ENCODE data around the gene MBD5. TPM values are rescaled to one million over a fixed set of nuclear protein-coding genes. Genes with fewer than 3 reads are reported as not detected.

Gene MBD5
- total and polyA plus RNA-seq, 8 donors: 3.2 to 173 (median 26.5) TPM

DNA sequence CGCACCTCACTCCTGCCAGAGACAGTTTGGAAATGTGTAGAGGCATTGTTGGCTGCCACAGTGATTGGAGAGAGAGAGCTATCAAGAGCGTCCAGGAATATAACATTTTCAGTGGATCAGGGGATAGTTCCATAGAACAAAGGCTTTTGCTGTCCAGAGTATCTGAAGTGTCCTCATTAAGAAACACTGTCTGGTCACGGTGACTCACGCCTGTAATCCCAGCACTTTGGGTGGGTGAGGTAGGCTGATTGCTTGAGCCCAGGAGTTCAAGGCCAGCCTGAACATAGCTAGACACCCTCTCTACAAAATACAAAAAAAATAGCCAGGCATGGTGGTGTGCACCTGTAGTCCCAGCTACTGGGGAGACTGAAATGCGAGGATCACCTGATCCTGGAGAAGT, 231.1 kb downstream of the MBD5 start:
- intact Hi-C loops (cut with DNase I; ENCODE audit: low total_unique reads): no loop called here
- no peaks in the 10 kb centered on the region for H3K27me3 ChIP-seq
- H3K4me1 ChIP-seq: no peaks in the 10 kb centered on the region
- H3K36me3 ChIP-seq: peaks cover 3 to 28% (median 11%) of the 10 kb centered on the region in 4 donors
- TF ChIP-seq, protein P1, sequence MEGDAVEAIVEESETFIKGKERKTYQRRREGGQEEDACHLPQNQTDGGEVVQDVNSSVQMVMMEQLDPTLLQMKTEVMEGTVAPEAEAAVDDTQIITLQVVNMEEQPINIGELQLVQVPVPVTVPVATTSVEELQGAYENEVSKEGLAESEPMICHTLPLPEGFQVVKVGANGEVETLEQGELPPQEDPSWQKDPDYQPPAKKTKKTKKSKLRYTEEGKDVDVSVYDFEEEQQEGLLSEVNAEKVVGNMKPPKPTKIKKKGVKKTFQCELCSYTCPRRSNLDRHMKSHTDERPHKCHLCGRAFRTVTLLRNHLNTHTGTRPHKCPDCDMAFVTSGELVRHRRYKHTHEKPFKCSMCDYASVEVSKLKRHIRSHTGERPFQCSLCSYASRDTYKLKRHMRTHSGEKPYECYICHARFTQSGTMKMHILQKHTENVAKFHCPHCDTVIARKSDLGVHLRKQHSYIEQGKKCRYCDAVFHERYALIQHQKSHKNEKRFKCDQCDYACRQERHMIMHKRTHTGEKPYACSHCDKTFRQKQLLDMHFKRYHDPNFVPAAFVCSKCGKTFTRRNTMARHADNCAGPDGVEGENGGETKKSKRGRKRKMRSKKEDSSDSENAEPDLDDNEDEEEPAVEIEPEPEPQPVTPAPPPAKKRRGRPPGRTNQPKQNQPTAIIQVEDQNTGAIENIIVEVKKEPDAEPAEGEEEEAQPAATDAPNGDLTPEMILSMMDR (IDR thresholded peaks at IDR 0.05): no peak
- 97 to 99% (median 98%) methylated on average over 5 of the region's 5 CpGs for WGBS, 5 donors
- H3K4me3 ChIP-seq: no peak overlapping the region
- H3K27ac ChIP-seq: no peak overlapping the region
- peaks cover 0 to 7% (median 4%) of the 10 kb centered on the region in 4 donors for H3K9me3 ChIP-seq
- no peak for DNase-seq

DNA sequence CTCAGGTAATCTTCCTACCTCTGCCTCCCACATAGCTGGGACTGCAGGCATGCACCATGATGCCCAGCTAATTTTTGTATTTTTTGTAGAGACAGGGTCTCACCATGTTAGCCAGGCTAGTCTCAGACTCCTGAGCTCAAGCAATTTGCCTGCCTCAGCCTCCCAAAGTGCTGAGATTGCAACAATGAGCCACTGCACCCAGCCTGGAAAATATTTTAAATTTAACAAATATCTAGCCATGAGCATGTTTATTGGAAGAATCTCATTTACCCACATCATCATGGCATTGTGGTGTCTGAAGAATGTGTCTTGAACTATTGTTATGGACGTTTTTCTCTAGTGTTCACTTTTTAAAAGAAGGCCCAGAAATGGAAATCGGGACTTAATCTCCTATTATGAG, 231.8 kb downstream of the MBD5 start:
- intact Hi-C loops (cut with DNase I; ENCODE audit: low total_unique reads): no loop called here
- DNase-seq: no peak
- Histone ChIP-seq H3K36me3 (peaks cover 3 to 28% (median 11%) of the 10 kb centered on the region in 4 donors), H3K4me3 (no peak overlapping the region), H3K27me3 (no peaks in the 10 kb centered on the region), H3K27ac (no peak overlapping the region), H3K9me3 (peaks cover 0 to 7% (median 4%) of the 10 kb centered on the region in 4 donors), H3K4me1 (no peaks in the 10 kb centered on the region)
- WGBS, 5 donors: 66 to 97% (median 93%) methylated on average over 2 of the region's 2 CpGs
- TF ChIP-seq POLR2A (IDR thresholded peaks at IDR 0.05): no peak
- no peak for TF ChIP-seq EP300 (IDR thresholded peaks at IDR 0.05)
- TF ChIP-seq POLR2AphosphoS5 (IDR thresholded peaks at IDR 0.05): no peak
- TF ChIP-seq, protein P1 (IDR thresholded peaks at IDR 0.05): no peak

DNA sequence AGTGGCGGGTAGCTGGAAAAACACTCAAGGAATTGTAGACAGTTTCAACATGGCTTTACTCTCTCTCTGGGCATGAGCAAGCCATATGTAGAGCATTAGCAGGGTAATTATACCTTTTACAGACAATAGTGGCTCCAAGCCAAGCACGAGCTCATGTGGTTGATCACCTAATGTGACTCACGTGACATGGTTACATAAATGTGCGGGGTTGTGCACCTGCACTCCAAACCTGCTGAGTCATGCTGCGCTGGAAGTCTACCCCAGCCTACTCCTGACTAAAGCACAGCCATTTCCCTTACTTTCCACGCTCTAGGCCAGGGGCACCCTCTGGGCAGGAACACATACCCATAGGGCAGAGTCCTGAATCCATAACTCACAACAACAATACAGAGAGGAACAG, 232.8 kb downstream of the MBD5 start:
- 91 to 98% (median 96%) methylated on average over 5 to 6 of the region's 6 CpGs for WGBS, 5 donors
- Histone ChIP-seq H3K4me1 (no peaks in the 10 kb centered on the region), H3K27ac (no peak overlapping the region), H3K36me3 (peaks cover 3 to 28% (median 13%) of the 10 kb centered on the region in 4 donors), H3K9me3 (peaks cover 0 to 8% (median 4%) of the 10 kb centered on the region in 4 donors), H3K27me3 (no peaks in the 10 kb centered on the region), H3K4me3 (no peak overlapping the region)
- peak in 1 of 2 donors; percentile 16 for DNase-seq
- TF ChIP-seq POLR2A (IDR thresholded peaks at IDR 0.05): no peak
- intact Hi-C loops (cut with DNase I; ENCODE audit: low total_unique reads): no loop called here

DNA sequence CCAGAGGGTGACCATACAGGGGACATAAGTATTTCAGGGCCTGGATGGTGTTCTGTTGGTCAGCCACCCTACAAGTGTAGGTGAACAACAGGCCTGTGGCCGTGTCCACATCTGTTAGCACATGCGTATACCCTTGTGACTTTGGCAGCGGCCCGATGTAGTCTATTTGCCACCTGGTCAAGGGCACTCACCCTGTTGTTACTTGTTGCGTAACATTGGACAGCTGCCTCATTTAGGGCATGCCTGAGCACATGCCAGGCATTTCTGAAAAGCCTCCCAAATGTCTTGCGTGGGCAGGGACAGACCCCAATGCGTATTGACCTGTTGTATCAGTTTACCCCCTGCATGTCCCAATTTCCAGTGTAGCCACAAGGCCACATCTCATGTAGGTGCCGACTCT, 235.0 kb downstream of the MBD5 start:
- DNase-seq: no peak
- TF ChIP-seq EP300 (IDR thresholded peaks at IDR 0.05) (no peak), POLR2AphosphoS5 (IDR thresholded peaks at IDR 0.05) (no peak), POLR2A (IDR thresholded peaks at IDR 0.05) (no peak)
- TF ChIP-seq, protein P1 (IDR thresholded peaks at IDR 0.05): no peak
- Histone ChIP-seq H3K36me3 (peaks cover 3 to 33% (median 14%) of the 10 kb centered on the region in 4 donors), H3K27ac (no peak overlapping the region), H3K4me1 (no peaks in the 10 kb centered on the region), H3K9me3 (peaks cover 0 to 15% (median 4%) of the 10 kb centered on the region in 4 donors), H3K4me3 (no peak overlapping the region), H3K27me3 (no peaks in the 10 kb centered on the region)
- 87 to 100% (median 97%) methylated on average over 8 of the region's 8 CpGs for WGBS, 5 donors
- intact Hi-C loops (cut with DNase I; ENCODE audit: low total_unique reads): no loop called here

DNA sequence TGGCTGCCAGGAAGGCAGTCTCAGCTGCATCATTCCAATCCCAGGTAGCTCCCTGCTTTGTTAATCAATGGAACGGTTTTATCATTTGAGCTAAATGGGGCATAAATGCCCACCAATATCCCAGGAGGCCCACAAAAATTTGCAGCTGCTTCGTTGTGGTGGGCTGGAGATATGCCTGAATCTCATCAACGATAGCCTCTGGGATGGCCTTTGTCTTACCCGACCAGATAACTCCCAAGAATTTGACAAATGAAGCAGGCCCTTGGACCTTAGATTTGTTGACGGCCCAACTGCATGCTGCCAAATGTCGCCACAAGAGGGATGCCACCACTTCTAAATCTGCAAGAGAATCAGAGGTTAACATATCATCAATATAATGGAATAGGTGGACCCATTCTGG, 236.4 kb downstream of the MBD5 start:
- Histone ChIP-seq H3K4me1 (no peaks in the 10 kb centered on the region), H3K36me3 (peaks cover 2 to 33% (median 12%) of the 10 kb centered on the region in 4 donors), H3K4me3 (no peak overlapping the region), H3K9me3 (peaks cover 0 to 15% (median 4%) of the 10 kb centered on the region in 4 donors), H3K27me3 (no peaks in the 10 kb centered on the region), H3K27ac (no peak overlapping the region)
- intact Hi-C loops (cut with DNase I; ENCODE audit: low total_unique reads): no loop called here
- WGBS, 5 donors: 84 to 97% (median 92%) methylated on average over 6 of the region's 6 CpGs
- no peak for DNase-seq
- TF ChIP-seq POLR2AphosphoS5 (IDR thresholded peaks at IDR 0.05) (no peak), EP300 (IDR thresholded peaks at IDR 0.05) (no peak), POLR2A (IDR thresholded peaks at IDR 0.05) (no peak)
- TF ChIP-seq, protein P1 (IDR thresholded peaks at IDR 0.05): no peak

Data from stomach (tissue), 9 donors.